KMS-11 (cell line): ENCODE results near the gene RRH.

Experiments
- H2AFZ ChIP-seq: fragments of 200-600 bp; sonication (generic); 2 replicates; pipeline ENCODE4 v1.6.1; 2016; ENCODE audit warnings: antibody characterized with exemption, mixed run types, low read depth
- H3K27ac ChIP-seq: fragments of 200-600 bp; sonication (generic); 2 replicates; pipeline ENCODE4 v1.6.1; 2016; ENCODE audit warnings: mild to moderate bottlenecking, mixed run types
- H3K27me3 ChIP-seq: fragments of 200-600 bp; sonication (generic); 2 replicates; pipeline ENCODE4 v1.6.1; 2017; ENCODE audit warnings: mild to moderate bottlenecking, low read depth, mixed run types, moderate library complexity; ENCODE audit not compliant: insufficient read depth
- H3K36me3 ChIP-seq: fragments of 200-600 bp; sonication (generic); 2 replicates; pipeline ENCODE4 v1.6.1; 2017; ENCODE audit warnings: mild to moderate bottlenecking, mixed run types; ENCODE audit not compliant: insufficient read depth
- H3K4me1 ChIP-seq: fragments of 200-600 bp; sonication (generic); 2 replicates; pipeline ENCODE4 v1.6.1; 2016; ENCODE audit warnings: mild to moderate bottlenecking, low read depth, mixed run types; ENCODE audit not compliant: poor library complexity, severe bottlenecking
- H3K4me2 ChIP-seq: fragments of 200-600 bp; sonication (generic); 2 replicates; pipeline ENCODE4 v1.7.0; 2016; ENCODE audit warnings: mild to moderate bottlenecking, mixed run types
- H3K4me3 ChIP-seq: fragments of 200-600 bp; sonication (generic); IDR thresholded peaks from 2 replicates; pipeline ENCODE4 v1.6.1; 2017; ENCODE audit warnings: low read depth, low read length, mixed read lengths; ENCODE audit not compliant: insufficient read depth
- H3K79me2 ChIP-seq: fragments of 200-600 bp; sonication (generic); 2 replicates; pipeline ENCODE4 v1.6.1; 2016; ENCODE audit warnings: low read depth, mixed run types; ENCODE audit not compliant: insufficient read depth
- H3K9ac ChIP-seq: fragments of 200-600 bp; sonication (generic); 2 replicates; pipeline ENCODE4 v1.6.1; 2016; ENCODE audit warnings: mild to moderate bottlenecking, mixed run types
- H4K20me1 ChIP-seq: fragments of 200-600 bp; sonication (generic); 2 replicates; pipeline ENCODE4 v1.6.1; 2016; ENCODE audit warnings: mild to moderate bottlenecking, mixed run types; ENCODE audit not compliant: insufficient read depth
- TF ChIP-seq, protein P1 (sequence below): fragments of 200-600 bp; sonication (generic); conservative IDR thresholded peaks from 2 replicates; pipeline ENCODE4 v1.6.1; 2017; ENCODE audit warnings: low read depth, mild to moderate bottlenecking, antibody characterized with exemption, low read length, moderate library complexity, mixed read lengths

RRH gene

DNA sequence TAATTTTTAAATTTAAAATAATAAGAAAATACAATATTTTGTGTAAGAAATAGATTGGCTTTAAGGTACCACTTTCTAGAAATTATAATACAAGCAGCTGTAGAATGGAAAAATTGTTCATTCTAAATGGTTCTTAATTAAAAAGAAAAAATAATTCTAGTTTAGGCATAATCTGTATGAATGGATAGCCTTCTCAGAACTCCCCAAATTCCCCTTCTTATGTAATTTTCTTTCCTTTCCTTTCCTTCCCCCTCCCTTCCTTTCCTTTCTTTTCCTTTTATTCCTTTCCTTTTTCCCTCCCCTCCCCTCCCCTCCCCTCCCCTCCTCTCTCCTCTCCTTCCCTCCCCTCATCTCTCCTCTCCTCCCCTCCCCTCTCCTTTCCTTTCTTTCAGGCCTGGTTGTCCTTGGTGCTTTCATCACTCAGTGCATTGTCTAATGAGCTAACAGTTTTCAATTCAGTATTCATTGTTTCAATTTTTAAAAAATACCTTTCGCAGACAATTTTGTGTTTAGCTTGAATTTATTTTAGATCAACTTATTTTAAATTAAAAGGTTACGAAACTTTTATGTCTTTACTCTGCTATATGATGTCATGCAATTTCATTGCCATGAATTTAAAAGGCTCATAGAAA is 49.0 kb downstream of the RRH start:
- Histone ChIP-seq H3K4me2 (no peak overlapping the region), H3K4me3 (no peak overlapping the region), H3K79me2 (no peaks in the 10 kb centered on the region), H3K9ac (no peak overlapping the region), H4K20me1 (no peaks in the 10 kb centered on the region), H3K27ac (no peak overlapping the region), H2AFZ (no peak overlapping the region), H3K36me3 (no peaks in the 10 kb centered on the region), H3K27me3 (no peaks in the 10 kb centered on the region), H3K4me1 (peaks cover 4% of the 10 kb centered on the region)
- TF ChIP-seq, protein P1, sequence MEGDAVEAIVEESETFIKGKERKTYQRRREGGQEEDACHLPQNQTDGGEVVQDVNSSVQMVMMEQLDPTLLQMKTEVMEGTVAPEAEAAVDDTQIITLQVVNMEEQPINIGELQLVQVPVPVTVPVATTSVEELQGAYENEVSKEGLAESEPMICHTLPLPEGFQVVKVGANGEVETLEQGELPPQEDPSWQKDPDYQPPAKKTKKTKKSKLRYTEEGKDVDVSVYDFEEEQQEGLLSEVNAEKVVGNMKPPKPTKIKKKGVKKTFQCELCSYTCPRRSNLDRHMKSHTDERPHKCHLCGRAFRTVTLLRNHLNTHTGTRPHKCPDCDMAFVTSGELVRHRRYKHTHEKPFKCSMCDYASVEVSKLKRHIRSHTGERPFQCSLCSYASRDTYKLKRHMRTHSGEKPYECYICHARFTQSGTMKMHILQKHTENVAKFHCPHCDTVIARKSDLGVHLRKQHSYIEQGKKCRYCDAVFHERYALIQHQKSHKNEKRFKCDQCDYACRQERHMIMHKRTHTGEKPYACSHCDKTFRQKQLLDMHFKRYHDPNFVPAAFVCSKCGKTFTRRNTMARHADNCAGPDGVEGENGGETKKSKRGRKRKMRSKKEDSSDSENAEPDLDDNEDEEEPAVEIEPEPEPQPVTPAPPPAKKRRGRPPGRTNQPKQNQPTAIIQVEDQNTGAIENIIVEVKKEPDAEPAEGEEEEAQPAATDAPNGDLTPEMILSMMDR: no peak

DNA sequence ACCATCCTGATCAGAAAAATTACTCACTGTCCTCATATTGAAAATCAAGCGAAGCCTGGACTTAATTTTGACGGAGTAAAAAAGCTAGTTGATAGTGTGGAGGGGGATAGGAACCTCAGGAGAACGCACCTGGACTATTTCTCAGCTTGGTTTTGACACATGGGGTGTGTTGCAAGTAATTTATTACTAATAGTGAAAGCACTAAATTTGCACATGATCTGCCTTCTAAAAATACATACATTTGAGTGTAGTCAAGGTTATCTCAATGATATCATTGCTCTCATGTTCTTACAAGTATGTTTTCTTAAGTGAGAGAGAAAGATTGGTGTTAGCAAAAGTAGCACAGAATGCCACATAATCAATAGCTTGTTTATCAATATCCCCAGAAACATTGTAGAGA is 49.6 kb downstream of the RRH start:
- no peaks in the 10 kb centered on the region for H3K27me3 ChIP-seq
- H3K4me3 ChIP-seq: no peak overlapping the region
- H3K79me2 ChIP-seq: no peaks in the 10 kb centered on the region
- H2AFZ ChIP-seq: no peak overlapping the region
- H3K27ac ChIP-seq: no peak overlapping the region
- peaks cover 4% of the 10 kb centered on the region for H3K4me1 ChIP-seq
- no peak overlapping the region for H3K9ac ChIP-seq
- TF ChIP-seq, protein P1: no peak
- H3K36me3 ChIP-seq: no peaks in the 10 kb centered on the region
- no peak overlapping the region for H3K4me2 ChIP-seq
- H4K20me1 ChIP-seq: no peaks in the 10 kb centered on the region

DNA sequence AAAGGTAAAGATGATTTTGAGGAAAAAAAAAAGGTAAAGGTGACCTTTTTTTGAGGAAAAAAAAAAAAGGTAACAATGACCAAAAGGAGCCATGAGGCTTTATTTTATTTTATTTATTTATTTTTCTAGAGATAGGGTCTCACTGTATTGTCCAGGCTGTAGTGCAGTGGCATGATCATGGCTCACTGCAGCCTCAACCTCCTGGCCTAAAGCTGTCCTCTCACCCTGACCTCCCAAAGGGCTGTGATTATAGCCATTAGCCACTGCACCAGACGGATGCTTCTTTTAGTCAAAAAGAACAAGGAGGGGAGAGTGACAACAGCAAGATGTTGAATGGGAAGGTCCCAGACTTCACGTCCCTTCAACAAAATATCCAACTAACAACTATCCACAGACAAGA is 50.6 kb downstream of the RRH start:
- Histone ChIP-seq H3K36me3 (no peaks in the 10 kb centered on the region), H3K9ac (no peak overlapping the region), H3K27me3 (no peaks in the 10 kb centered on the region), H3K4me3 (no peak overlapping the region), H4K20me1 (no peaks in the 10 kb centered on the region), H3K27ac (no peak overlapping the region), H3K4me1 (peaks cover 4% of the 10 kb centered on the region), H3K79me2 (no peaks in the 10 kb centered on the region), H3K4me2 (no peak overlapping the region), H2AFZ (no peak overlapping the region)
- TF ChIP-seq, protein P1: no peak

DNA sequence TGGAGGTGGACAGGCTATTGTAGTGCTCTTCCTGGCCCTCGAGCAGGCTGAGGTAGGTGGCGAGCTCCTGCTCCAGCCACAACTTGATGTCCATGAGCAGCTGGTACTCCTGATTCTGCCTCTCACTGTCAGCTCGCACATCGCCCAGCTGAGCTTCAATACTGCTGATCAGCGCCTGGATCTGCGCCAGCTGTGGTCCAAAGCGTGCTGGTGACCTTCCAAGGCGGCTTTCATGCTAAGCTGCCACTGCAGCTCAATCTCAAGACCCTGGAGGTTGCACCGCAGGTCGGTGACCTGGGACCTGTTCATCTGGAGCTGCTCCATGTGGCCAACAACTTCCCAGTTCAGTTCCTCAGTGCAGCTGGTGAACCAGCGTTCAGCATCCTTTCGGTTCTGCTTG is 51.3 kb downstream of the RRH start:
- Histone ChIP-seq H2AFZ (no peak overlapping the region), H3K4me3 (no peak overlapping the region), H3K36me3 (no peaks in the 10 kb centered on the region), H4K20me1 (no peaks in the 10 kb centered on the region), H3K27ac (no peak overlapping the region), H3K9ac (no peak overlapping the region), H3K4me1 (peaks cover 4% of the 10 kb centered on the region), H3K79me2 (no peaks in the 10 kb centered on the region), H3K4me2 (no peak overlapping the region), H3K27me3 (no peaks in the 10 kb centered on the region)
- TF ChIP-seq, protein P1: no peak
